ENCODE measurements around the gene SLC27A4. TPM values are rescaled to one million over a fixed set of nuclear protein-coding genes. Genes with fewer than 3 reads are reported as not detected.

Gene SLC27A4
- total and polyA plus RNA-seq, 10 of the 15 experiments (the other 5 are each of a cell fraction or from before 2014, with no cell fraction given) = 0.13 to 14.0 (median 7.6) TPM

DNA sequence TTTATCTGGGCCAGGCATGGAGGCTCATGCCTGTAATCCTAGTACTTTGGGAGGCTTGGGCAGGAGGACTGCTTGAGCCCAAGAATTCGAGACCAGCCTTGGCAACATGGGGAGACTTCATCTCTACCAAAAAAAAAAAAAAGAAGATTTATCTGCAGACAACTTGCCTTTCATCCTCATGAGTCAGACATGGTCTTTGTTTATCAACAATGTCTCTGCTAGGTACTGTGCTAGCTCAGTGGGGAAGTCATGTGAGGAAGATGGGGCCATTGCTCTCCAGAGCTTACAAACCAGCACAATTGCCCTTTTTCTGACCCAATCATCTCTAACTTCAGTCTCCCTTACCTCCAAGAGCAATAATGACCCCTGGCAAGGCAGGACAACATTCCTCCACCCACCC is 32.5 kb downstream of the SLC27A4 start:
- Histone ChIP-seq H2AFZ (ENCODE audit: control insufficient read depth, low read depth, low read length) (no peak overlapping the region), H3K79me2 (ENCODE audit: control insufficient read depth, insufficient read depth, low read length) (peaks cover 33% of the 10 kb centered on the region), H3K36me3 (ENCODE audit: control insufficient read depth in 2 of 2, insufficient read depth in 2 of 2, low read length in 1 of 2) (peaks cover 0 to 1% of the 10 kb centered on the region in 2 experiments; a peak in 1 of 4 replicates), H3K27ac (ENCODE audit: control insufficient read depth, insufficient read depth) (no peak overlapping the region), H3K27me3 (replicated peaks in 1 of 2; ENCODE audit: control insufficient read depth in 2 of 2, insufficient read depth in 2 of 2, low read length in 1 of 2) (no peaks in the 10 kb centered on the region), H3K4me3 (peak overlapping the region; percentile 99), H4K20me1 (ENCODE audit: control insufficient read depth, insufficient read depth) (no peaks in the 10 kb centered on the region), H3K4me2 (ENCODE audit: control insufficient read depth, insufficient read depth) (peak overlapping the region; percentile 79; the same call in 1 of the 2 replicates), H3K4me1 (ENCODE audit: control insufficient read depth, insufficient read depth, low read length) (no peaks in the 10 kb centered on the region), H3K9me3 (replicated peaks; ENCODE audit: control insufficient read depth, insufficient read depth, low read length) (no peaks in the 10 kb centered on the region), H3K9ac (ENCODE audit: control insufficient read depth, insufficient read depth, low read length) (no peak overlapping the region)
- intact Hi-C loops (cut with micrococcal nuclease; ENCODE audit: unreplicated experiment) (no loop called here), in situ Hi-C loops (cut with MboI) (no loop called here)
- RAD21 ChIA-PET (ENCODE audit: unreplicated experiment) = interaction anchor here (2.8 kb wide), 1 partner anchor 11 kb away, joined by 18 read pairs; no protein-coding TSS in a partner anchor
- CTCF ChIA-PET = interaction anchor here (1.6 to 4.0 kb wide), 2 partner anchors 11 to 445 kb away, joined by 4 to 61 read pairs; partner anchors contain the start of gene ENDOG
- POLR2A ChIA-PET = no interaction called here
- FAIRE-seq (no peak), ATAC-seq (no peak), DNase-seq (ENCODE audit: low read depth, low spot score) (no peak)
- no TSS peak for BruUV-seq (replicated peaks)
- SMC1A ChIA-PET (ENCODE audit: uncharacterized antibody, unreplicated experiment) = no interaction called here
- WGBS (ENCODE audit: insufficient coverage, insufficient replicate concordance, low lambda C conversion rate, missing lambda C conversion rate) = no CpG with 5 or more reads among the region's 1 CpG
- TF ChIP-seq SIX5 (IDR thresholded peaks at IDR 0.05; ENCODE audit: low read depth, low read length, severe bottlenecking) (no peak), GATAD2B (conservative IDR thresholded peaks at IDR 0.05; ENCODE audit: low read depth) (no peak), IRF4 (IDR thresholded peaks at IDR 0.05; ENCODE audit: low read depth, low read length) (no peak), NFYA (IDR thresholded peaks at IDR 0.05; ENCODE audit: borderline replicate concordance, low read depth, low read length) (no peak), KAT2A (conservative IDR thresholded peaks at IDR 0.05; ENCODE audit: control insufficient read depth, low read depth, low read length) (no peak), ESRRA (IDR thresholded peaks at IDR 0.05; ENCODE audit: low read length) (no peak), RAD21 (IDR thresholded peaks at IDR 0.05; ENCODE audit: insufficient read depth, low read depth, low read length) (no peak)
- TF ChIP-seq, protein P1, sequence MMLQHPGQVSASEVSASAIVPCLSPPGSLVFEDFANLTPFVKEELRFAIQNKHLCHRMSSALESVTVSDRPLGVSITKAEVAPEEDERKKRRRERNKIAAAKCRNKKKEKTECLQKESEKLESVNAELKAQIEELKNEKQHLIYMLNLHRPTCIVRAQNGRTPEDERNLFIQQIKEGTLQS (IDR thresholded peaks at IDR 0.05; ENCODE audit: borderline replicate concordance, extremely low read depth, low read depth, low read length) = no peak
- TF ChIP-seq, protein P2, sequence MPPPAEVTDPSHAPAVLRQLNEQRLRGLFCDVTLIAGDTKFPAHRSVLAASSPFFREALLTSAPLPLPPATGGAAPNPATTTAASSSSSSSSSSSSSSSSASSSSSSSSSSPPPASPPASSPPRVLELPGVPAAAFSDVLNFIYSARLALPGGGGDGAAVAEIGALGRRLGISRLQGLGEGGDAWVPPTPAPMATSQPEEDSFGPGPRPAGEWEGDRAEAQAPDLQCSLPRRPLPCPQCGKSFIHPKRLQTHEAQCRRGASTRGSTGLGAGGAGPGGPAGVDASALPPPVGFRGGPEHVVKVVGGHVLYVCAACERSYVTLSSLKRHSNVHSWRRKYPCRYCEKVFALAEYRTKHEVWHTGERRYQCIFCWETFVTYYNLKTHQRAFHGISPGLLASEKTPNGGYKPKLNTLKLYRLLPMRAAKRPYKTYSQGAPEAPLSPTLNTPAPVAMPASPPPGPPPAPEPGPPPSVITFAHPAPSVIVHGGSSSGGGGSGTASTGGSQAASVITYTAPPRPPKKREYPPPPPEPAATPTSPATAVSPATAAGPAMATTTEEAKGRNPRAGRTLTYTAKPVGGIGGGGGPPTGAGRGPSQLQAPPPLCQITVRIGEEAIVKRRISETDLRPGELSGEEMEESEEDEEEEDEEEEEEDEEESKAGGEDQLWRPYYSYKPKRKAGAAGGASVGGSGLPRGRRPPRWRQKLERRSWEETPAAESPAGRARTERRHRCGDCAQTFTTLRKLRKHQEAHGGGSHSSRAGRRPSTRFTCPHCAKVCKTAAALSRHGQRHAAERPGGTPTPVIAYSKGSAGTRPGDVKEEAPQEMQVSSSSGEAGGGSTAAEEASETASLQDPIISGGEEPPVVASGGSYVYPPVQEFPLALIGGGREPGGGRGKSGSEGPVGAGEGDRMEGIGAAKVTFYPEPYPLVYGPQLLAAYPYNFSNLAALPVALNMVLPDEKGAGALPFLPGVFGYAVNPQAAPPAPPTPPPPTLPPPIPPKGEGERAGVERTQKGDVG (CRISPR knock-in tag; IDR thresholded peaks at IDR 0.05) = no peak
- TF ChIP-seq, protein P3, sequence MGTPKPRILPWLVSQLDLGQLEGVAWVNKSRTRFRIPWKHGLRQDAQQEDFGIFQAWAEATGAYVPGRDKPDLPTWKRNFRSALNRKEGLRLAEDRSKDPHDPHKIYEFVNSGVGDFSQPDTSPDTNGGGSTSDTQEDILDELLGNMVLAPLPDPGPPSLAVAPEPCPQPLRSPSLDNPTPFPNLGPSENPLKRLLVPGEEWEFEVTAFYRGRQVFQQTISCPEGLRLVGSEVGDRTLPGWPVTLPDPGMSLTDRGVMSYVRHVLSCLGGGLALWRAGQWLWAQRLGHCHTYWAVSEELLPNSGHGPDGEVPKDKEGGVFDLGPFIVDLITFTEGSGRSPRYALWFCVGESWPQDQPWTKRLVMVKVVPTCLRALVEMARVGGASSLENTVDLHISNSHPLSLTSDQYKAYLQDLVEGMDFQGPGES (IDR thresholded peaks at IDR 0.05) = no peak
- TF ChIP-seq, protein P4, sequence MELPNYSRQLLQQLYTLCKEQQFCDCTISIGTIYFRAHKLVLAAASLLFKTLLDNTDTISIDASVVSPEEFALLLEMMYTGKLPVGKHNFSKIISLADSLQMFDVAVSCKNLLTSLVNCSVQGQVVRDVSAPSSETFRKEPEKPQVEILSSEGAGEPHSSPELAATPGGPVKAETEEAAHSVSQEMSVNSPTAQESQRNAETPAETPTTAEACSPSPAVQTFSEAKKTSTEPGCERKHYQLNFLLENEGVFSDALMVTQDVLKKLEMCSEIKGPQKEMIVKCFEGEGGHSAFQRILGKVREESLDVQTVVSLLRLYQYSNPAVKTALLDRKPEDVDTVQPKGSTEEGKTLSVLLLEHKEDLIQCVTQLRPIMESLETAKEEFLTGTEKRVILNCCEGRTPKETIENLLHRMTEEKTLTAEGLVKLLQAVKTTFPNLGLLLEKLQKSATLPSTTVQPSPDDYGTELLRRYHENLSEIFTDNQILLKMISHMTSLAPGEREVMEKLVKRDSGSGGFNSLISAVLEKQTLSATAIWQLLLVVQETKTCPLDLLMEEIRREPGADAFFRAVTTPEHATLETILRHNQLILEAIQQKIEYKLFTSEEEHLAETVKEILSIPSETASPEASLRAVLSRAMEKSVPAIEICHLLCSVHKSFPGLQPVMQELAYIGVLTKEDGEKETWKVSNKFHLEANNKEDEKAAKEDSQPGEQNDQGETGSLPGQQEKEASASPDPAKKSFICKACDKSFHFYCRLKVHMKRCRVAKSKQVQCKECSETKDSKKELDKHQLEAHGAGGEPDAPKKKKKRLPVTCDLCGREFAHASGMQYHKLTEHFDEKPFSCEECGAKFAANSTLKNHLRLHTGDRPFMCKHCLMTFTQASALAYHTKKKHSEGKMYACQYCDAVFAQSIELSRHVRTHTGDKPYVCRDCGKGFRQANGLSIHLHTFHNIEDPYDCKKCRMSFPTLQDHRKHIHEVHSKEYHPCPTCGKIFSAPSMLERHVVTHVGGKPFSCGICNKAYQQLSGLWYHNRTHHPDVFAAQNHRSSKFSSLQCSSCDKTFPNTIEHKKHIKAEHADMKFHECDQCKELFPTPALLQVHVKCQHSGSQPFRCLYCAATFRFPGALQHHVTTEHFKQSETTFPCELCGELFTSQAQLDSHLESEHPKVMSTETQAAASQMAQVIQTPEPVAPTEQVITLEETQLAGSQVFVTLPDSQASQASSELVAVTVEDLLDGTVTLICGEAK (IDR thresholded peaks at IDR 0.05; ENCODE audit: borderline replicate concordance) = no peak

Measured in GM12878 (cell line).